Large intestine (tissue), 3 donors: ENCODE results near the gene SLC46A2. TPM values are rescaled to one million over a fixed set of nuclear protein-coding genes. Genes with fewer than 3 reads are reported as not detected.

ENCODE experiments used
- DNase-seq, 2 donors: peaks; one replicate each; pipeline versions ENCODE4 v3.0.0 to v3.0.0-alpha.2; 2013
- H3K27ac ChIP-seq: one replicate; pipeline ENCODE4 v1.5.1; 2013; ENCODE audit warnings: low read length
- H3K27me3 ChIP-seq: 2 replicates; pipeline ENCODE4 v1.6.1; 2013; ENCODE audit warnings: low read length; ENCODE audit not compliant: control insufficient read depth, insufficient read depth
- H3K36me3 ChIP-seq: 2 replicates; pipeline ENCODE4 v1.6.1; 2013; ENCODE audit warnings: low read length; ENCODE audit not compliant: control insufficient read depth, insufficient read depth
- H3K4me1 ChIP-seq: one replicate; pipeline ENCODE4 v1.6.1; 2013; ENCODE audit warnings: low read length; ENCODE audit not compliant: control insufficient read depth, insufficient read depth
- H3K4me3 ChIP-seq: one replicate; pipeline ENCODE4 v1.5.1; 2013; ENCODE audit warnings: low read length
- H3K9me3 ChIP-seq: one replicate; pipeline ENCODE4 v1.6.1; 2013; ENCODE audit warnings: mild to moderate bottlenecking, low read depth, low read length, moderate library complexity; ENCODE audit not compliant: control insufficient read depth
- WGBS: methylation state at CpG from one replicate; pipeline ENCODE4 v1.1.5; 2013; ENCODE audit warnings: low lambda C conversion rate; ENCODE audit not compliant: insufficient coverage; 5-methylcytosine and 5-hydroxymethylcytosine counted together
- polyA plus RNA-seq: library from polyadenylated mRNA; unstranded; fragments of 120-200 nt; gene quantifications from one replicate; pipeline ENCODE4 v1.2.1, GENCODE V29; 2013

The SLC46A2 gene
- polyA plus RNA-seq, 1 donor, result 0.43 TPM

DNA sequence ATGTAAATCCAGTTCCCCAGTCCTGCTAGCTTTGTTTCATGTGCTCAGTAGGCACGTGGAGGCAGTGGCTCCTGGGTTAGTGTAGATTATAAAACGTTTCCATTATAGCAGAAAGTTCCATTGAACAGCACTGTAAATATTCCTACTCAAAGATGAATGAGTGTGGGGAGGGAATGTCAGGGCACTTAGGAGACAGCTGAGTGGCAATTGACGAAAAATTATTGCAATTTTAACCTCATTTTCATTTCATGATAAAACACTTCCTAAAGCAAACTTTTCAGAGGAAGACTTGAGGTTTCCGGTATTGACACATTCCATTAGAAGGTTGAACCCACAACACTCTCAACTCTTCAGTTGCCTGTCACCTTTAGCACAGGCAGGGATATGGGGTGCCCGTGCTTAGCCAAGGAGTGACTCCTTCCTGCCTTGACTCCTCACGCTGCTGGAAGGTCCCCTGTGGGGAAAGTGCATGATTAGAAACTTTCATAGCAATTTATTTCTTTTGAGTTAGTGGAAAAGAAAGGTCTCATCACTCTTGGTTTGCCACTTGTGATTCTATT lies 41.2 kb downstream of the SLC46A2 start:
- Histone ChIP-seq H3K27ac (no peak overlapping the region), H3K36me3 (peaks cover 43% of the 10 kb centered on the region)
- no peak for DNase-seq

DNA sequence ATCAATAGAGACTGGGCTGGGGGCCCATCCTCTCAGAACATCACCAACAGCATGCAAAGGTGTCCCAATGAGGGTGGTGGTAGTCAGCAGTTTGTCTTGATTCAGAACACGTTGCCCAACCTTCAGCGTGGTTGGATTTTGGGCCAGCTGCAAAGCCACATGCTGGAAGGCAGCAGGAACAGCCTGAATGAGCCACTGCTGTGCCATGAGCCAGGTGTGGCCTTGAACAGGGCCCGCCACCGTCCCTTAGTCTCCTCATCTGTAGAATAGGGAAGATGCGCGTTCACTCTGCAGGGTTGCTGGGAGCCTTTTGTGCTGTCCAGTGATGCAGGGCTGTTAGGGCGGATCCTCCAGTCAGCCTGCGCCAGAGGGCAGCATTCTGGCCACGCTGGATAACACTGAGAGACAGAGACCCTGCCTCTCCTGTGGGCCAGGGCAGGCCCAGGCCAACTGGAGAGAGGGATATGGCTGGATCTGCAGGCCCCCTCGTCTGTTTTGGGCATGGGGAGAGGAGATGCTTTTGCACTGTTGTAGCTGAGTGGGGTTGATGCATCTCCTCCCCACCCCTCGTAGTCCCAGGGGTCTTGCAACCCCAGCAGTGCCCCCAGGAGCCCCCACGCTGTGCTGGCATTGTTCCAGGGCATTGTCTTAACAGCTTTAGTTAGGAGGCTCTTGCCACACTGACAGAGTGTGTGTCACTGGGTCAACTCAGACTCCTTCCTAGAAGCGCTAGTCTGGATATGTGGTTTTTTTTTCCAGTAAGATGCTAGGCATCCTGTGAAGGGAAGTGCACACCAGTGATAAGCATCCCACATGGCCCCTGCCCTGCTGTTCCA lies 42.1 kb downstream of the SLC46A2 start:
- H3K4me1 ChIP-seq, result no peaks in the 10 kb centered on the region
- no CpG with 5 or more reads among the region's 13 CpGs for WGBS
- no peak for DNase-seq
- H3K27me3 ChIP-seq, result no peaks in the 10 kb centered on the region
- no peak overlapping the region for H3K4me3 ChIP-seq
- peaks cover 36% of the 10 kb centered on the region for H3K36me3 ChIP-seq
- no peak overlapping the region for H3K27ac ChIP-seq
- H3K9me3 ChIP-seq, result no peaks in the 10 kb centered on the region

More for the DNA sequence above, 41.2 kb downstream of the SLC46A2 start:
- no peaks in the 10 kb centered on the region for H3K4me1 ChIP-seq
- WGBS, result 100% methylated on average over 1 of the region's 6 CpGs
- H3K4me3 ChIP-seq, result no peak overlapping the region
- no peaks in the 10 kb centered on the region for H3K27me3 ChIP-seq
- no peaks in the 10 kb centered on the region for H3K9me3 ChIP-seq

DNA sequence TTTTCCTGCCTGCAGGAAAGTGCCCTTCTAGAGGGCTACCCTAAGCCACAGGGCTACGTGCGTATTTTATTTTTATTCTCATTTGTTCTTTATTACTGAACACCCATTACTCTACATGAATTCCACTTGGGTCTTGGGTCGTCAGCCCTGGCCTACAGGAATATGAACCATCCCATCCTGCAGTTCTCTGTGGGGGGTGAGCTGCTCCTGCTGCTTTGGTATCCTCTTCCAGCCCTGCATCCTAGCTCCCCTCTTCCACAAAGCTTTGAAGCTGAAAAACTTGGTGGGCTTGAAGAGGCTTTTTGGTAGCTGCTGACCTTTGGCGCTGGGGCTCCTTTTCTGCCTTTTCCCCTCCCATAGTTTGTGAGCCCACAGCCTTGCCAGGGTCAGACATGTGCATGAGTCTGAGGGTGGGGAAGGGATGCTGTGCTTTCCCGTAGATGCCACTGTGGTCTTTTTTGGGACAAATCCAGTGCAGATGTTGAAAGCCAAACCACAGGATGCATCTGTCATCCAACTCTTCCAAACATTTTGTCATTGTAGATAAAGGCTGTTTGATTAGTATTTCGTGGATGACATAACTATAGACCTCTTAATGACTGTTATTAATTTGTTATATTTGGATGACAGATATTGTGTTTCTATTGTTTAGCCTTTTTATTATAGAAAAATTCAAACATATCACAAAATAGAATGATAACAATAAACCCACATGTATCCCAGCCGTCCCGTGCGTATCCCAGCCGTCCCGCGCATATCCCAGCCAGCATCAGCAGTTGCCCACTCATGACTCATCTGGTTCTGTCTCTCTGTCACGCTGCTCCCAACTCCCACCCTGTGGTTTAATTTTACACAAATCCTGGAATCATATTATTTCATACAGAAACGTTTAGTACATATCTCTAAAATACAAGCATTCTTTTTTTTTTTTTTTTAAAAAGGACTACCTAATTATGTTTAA lies 43.9 kb downstream of the SLC46A2 start:
- 100% methylated on average over 4 of the region's 14 CpGs for WGBS
- Histone ChIP-seq H3K36me3 (peaks cover 25% of the 10 kb centered on the region), H3K27ac (no peak overlapping the region), H3K4me3 (no peak overlapping the region), H3K9me3 (no peaks in the 10 kb centered on the region), H3K27me3 (no peaks in the 10 kb centered on the region), H3K4me1 (no peaks in the 10 kb centered on the region)
- DNase-seq, result no peak

DNA sequence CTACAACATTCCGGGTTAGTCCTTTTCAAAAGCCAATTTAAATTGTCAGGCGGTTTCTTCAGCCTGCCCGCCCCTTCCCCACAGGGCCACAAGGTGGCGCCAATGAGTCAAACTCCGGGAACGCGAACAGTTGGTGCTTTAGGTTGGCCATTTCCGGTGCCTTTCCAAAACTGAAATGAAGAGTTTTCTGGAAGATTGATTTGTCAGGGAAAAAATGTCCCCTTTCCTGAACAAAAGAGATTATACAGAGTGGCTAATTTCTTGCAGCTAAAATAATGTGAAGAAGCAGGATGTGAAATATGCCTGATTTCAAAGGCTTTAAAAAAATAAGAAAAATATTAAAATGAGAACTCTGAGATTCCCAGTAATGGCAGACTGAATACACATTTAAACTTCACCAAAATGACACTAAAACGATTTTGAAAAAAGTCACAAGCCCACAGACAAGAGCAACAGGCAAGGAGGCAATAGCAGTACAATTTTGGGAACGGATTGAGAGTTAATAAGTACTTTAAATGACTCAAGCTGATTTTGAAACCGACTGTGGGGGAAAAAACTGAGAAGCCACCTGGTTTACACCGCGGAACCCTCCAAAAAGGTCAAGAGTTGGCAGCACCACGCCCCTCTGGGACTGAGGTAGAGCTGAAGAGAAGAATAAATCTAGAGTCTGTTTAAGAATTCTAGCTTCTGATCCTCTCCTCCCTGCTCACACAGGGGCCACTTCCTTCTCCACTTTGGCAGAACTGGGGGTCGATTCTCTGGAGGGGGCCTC lies 45.7 kb downstream of the SLC46A2 start:
- DNase-seq, result peak; percentile 48 to 61
- no peaks in the 10 kb centered on the region for H3K4me1 ChIP-seq
- H3K27ac ChIP-seq, result no peak overlapping the region
- WGBS, result 0% methylated on average over 1 of the region's 15 CpGs
- H3K9me3 ChIP-seq, result no peaks in the 10 kb centered on the region
- peaks cover 16% of the 10 kb centered on the region for H3K36me3 ChIP-seq
- no peak overlapping the region for H3K4me3 ChIP-seq
- H3K27me3 ChIP-seq, result no peaks in the 10 kb centered on the region

DNA sequence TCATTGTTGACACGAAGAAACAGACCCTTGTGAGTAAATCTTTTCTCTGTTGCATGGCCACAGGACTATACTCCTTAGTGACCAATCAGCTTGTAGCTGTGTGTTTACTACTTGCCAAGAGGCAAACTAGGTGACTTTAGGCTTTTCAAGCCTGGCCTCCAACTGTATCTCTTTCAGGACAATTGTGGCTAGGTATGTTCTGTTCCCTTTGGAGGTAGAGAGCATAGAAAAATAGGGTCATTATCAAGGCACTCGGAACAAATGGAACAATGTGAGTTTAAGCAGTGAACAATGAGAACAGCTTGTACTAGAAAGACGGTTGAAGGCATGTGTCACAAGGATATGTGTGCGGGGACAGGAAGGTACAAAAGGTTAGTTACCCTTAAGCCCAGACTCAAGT lies 48.1 kb downstream of the SLC46A2 start:
- H3K27me3 ChIP-seq, result no peaks in the 10 kb centered on the region
- no peak overlapping the region for H3K27ac ChIP-seq
- no peaks in the 10 kb centered on the region for H3K4me1 ChIP-seq
- peaks cover 23% of the 10 kb centered on the region for H3K36me3 ChIP-seq
- H3K9me3 ChIP-seq, result no peaks in the 10 kb centered on the region
- no peak overlapping the region for H3K4me3 ChIP-seq
- DNase-seq, result no peak
- 100% methylated on average over 1 of the region's 4 CpGs for WGBS

DNA sequence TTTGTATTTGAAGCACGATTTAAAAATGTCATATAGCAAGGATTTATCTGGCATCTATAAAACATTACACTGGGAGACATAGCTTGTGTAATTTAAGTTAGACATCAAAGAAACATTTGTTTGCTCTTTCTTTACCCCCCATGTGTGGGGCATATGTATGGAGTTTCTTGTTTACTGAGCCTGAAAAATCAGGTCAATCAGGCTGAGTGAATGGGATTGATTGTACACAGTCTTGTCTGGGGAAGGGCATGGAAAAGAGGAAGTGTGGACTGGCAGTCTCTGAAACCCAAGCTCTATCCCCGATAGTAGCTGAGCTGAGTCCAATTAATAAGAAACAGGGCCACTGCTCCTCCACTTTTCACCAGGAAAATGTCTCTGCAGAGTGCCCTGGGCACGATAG lies 49.4 kb downstream of the SLC46A2 start:
- peaks cover 8% of the 10 kb centered on the region for H3K4me1 ChIP-seq
- H3K4me3 ChIP-seq, result no peak overlapping the region
- no CpG with 5 or more reads among the region's 3 CpGs for WGBS
- peaks cover 17% of the 10 kb centered on the region for H3K36me3 ChIP-seq
- DNase-seq, result no peak
- no peak overlapping the region for H3K27ac ChIP-seq
- no peaks in the 10 kb centered on the region for H3K27me3 ChIP-seq
- H3K9me3 ChIP-seq, result no peaks in the 10 kb centered on the region

DNA sequence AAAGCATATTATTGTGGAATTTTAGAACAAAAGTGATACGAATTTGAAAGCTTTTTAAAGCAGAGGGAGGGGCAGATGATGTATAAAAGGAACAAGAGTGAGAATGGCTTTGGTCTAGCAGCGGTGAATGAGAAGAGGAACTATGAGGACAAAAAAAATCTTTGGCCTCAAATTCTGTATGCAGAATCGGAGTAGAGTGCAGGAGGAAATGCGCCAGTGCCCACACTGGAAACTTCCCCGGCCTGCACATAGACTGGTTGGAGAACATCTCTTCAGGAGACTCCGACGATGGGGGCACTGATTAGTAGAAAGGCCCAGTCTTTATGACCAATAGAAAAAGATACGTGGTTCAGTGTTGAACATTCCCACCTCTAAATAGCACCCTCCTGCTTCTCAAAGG lies 51.3 kb downstream of the SLC46A2 start:
- H3K4me1 ChIP-seq, result peaks cover 17% of the 10 kb centered on the region
- WGBS, result 91% methylated on average over 4 of the region's 8 CpGs
- peaks cover 17% of the 10 kb centered on the region for H3K36me3 ChIP-seq
- no peaks in the 10 kb centered on the region for H3K27me3 ChIP-seq
- no peak overlapping the region for H3K27ac ChIP-seq
- no peaks in the 10 kb centered on the region for H3K9me3 ChIP-seq
- H3K4me3 ChIP-seq, result no peak overlapping the region
- DNase-seq, result no peak

DNA sequence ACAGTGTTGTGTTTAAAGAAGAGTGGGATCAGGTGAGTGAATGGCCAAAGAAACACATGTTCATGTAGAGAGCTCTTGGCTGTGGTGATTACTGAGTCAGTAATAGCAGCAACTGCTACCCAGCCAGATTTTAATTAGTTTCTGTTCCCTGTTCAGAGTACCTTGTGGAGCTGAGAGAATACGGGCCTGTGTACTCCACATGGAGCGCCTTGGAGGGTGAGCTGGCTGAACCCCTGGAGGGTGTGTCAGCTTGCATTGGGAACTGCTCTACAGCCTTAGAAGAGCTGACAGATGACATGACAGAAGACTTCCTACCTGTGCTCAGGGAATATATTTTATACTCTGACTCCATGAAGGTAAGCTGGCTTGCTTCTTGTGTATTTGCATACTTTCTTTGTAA lies 52.3 kb downstream of the SLC46A2 start:
- Histone ChIP-seq H3K27ac (no peak overlapping the region), H3K9me3 (no peaks in the 10 kb centered on the region), H3K27me3 (no peaks in the 10 kb centered on the region), H3K4me1 (peaks cover 17% of the 10 kb centered on the region), H3K4me3 (no peak overlapping the region), H3K36me3 (peaks cover 23% of the 10 kb centered on the region)
- no peak for DNase-seq
- no CpG with 5 or more reads among the region's 2 CpGs for WGBS

DNA sequence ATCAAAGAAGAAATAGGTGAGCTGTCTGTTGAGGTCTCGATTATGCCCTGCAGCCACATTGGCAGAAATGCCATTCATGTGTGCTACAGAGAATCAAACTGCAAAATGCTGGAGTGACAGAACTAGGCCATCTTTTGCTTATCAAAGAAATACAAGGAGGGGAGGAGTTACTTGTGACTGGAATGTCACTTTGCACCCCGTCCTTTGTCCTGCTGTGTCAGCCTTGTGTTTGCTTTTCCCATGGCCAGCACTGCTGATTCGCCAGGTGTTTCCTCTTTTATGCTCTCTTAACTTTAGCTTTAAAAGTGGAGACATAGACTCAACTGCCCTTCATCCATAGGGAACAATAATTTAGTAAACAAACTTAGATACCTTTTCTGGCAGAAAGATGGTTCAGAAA lies 54.3 kb downstream of the SLC46A2 start:
- peak; percentile 86 to 90 for DNase-seq
- H3K4me3 ChIP-seq, result no peak overlapping the region
- no peaks in the 10 kb centered on the region for H3K9me3 ChIP-seq
- peaks cover 30% of the 10 kb centered on the region for H3K36me3 ChIP-seq
- peaks cover 17% of the 10 kb centered on the region for H3K4me1 ChIP-seq
- peak overlapping the region; percentile 73 for H3K27ac ChIP-seq
- H3K27me3 ChIP-seq, result no peaks in the 10 kb centered on the region
- WGBS, result 43% methylated on average over 1 of the region's 3 CpGs

DNA sequence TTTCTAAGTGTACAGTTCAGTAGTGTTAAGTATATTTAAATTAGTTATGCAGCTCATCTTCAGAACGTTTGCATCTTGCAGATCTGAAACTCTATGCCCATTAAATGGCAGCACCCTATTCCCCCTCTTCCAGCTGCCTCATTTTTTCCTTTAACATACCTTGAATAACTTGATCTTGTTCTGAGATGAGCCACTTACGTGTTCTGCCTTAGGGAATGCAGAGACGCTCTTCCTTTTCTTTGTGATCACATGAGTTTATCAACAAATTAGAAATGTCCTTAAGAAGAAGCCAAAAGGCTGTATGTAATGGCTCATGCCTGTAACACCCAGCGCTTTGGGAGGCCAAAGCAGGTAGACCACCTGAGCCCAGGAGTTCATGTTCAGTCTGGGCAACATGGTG lies 57.6 kb downstream of the SLC46A2 start:
- no peak overlapping the region for H3K4me3 ChIP-seq
- peaks cover 15% of the 10 kb centered on the region for H3K36me3 ChIP-seq
- DNase-seq, result no peak
- no peaks in the 10 kb centered on the region for H3K27me3 ChIP-seq
- H3K27ac ChIP-seq, result no peak overlapping the region
- 100% methylated on average over 1 of the region's 4 CpGs for WGBS
- H3K9me3 ChIP-seq, result no peaks in the 10 kb centered on the region
- peaks cover 17% of the 10 kb centered on the region for H3K4me1 ChIP-seq
